Endothelial cell of umbilical vein (primary cell): ENCODE data around the gene CLASRP.

ENCODE experiments used
- CTCF ChIP-seq, 2 donors: IDR thresholded peaks; 1 replicate in 1 of 2; 2 replicates in 1 of 2; pipeline ENCODE4 v1.5.1; 2011; ENCODE audit warnings: low read length in 2 of 2, mild to moderate bottlenecking in 2 of 2, moderate library complexity in 2 of 2, control low read depth in 1 of 2, inconsistent platforms in 1 of 2, low read depth in 1 of 2; ENCODE audit not compliant: insufficient read depth in 1 of 2; ENCODE audit errors: extremely low read depth in 1 of 2
- EZH2 ChIP-seq: IDR thresholded peaks from 2 replicates; pipeline ENCODE4 v1.6.1; 2012; ENCODE audit warnings: borderline replicate concordance, low read depth, mild to moderate bottlenecking, moderate library complexity, low read length, inconsistent platforms; ENCODE audit not compliant: severe bottlenecking
- GATA2 ChIP-seq: IDR thresholded peaks from 2 replicates; pipeline ENCODE4 v1.7.0; 2011; ENCODE audit warnings: low read depth, mild to moderate bottlenecking, moderate library complexity, mixed read lengths, low read length; ENCODE audit not compliant: insufficient read length, insufficient read depth

- no peak for TF ChIP-seq CTCF (IDR thresholded peaks at IDR 0.05; ENCODE audit: extremely low read depth in 1 of 2, insufficient read depth in 1 of 2, low read depth in 1 of 2, low read length in 2 of 2)
- no peak for TF ChIP-seq GATA2
- TF ChIP-seq EZH2 = no peak
These were observed 39.7 kb downstream of the CLASRP start for GRCh38 chr19:45078390-45079062.
